HL-60 (cell line): ENCODE data around the gene DMD.
"Not testable (repeated sequence)": the region's sequence is repeated elsewhere in the genome, so short reads cannot be mapped to it uniquely, and the experiment has no call there.

ENCODE experiments used
- DNase-seq, 2 experiments: peaks; one replicate each; pipeline ENCODE4 v3.0.0-alpha.2; 2010 to 2020; ENCODE audit warnings: low read depth in 1 of 2, low spot score in 1 of 2
- H3K27ac ChIP-seq: fragments of 250-450 bp; sonication (Bioruptor Pico); replicated peaks from 2 replicates; pipeline ENCODE4 v1.5.1; 2020; ENCODE audit warnings: mild to moderate bottlenecking, moderate library complexity
- H3K27me3 ChIP-seq: fragments of 250-450 bp; sonication (Bioruptor Pico); 2 replicates; pipeline ENCODE4 v1.5.1; 2021; ENCODE audit warnings: mild to moderate bottlenecking, moderate library complexity; ENCODE audit not compliant: insufficient read depth, poor library complexity, severe bottlenecking
- H3K4me3 ChIP-seq: replicated peaks from 2 replicates; pipeline ENCODE4 v1.5.1; 2011; ENCODE audit warnings: mild to moderate bottlenecking, control low read depth, low read length; ENCODE audit not compliant: insufficient read depth
- CTCF ChIP-seq: IDR thresholded peaks from one replicate; pipeline ENCODE4 v1.5.1; 2011; ENCODE audit warnings: low read length, control low read depth, inconsistent platforms; ENCODE audit not compliant: insufficient read depth
- GABPA ChIP-seq: IDR thresholded peaks from 2 replicates; pipeline ENCODE4 v1.6.1; 2012; ENCODE audit warnings: low read depth
- POLR2AphosphoS5 ChIP-seq: IDR thresholded peaks from 2 replicates; pipeline ENCODE4 v1.6.1; 2012; ENCODE audit warnings: low read depth
- REST ChIP-seq: IDR thresholded peaks from 2 replicates; pipeline ENCODE4 v1.6.1; 2012; ENCODE audit warnings: low read depth; ENCODE audit not compliant: insufficient replicate concordance
- SPI1 ChIP-seq: IDR thresholded peaks from 2 replicates; pipeline ENCODE4 v1.6.1; 2012; ENCODE audit warnings: low read depth, mild to moderate bottlenecking, borderline replicate concordance

The DMD gene

GRCh38 chrX:31588355-31588754 lies 1623.0 kb downstream of the DMD start:
- H3K27ac ChIP-seq = no peak overlapping the region
- DNase-seq = no peak
- H3K4me3 ChIP-seq = no peak overlapping the region
- H3K27me3 ChIP-seq = no peaks in the 10 kb centered on the region
- TF ChIP-seq REST (no peak), SPI1 (no peak), CTCF (no peak), GABPA (no peak), POLR2AphosphoS5 (no peak)

- not testable (repeated sequence) for H3K27me3 ChIP-seq, H3K27ac ChIP-seq, H3K4me3 ChIP-seq, DNase-seq
These were observed 1627.5 kb downstream of the DMD start for GRCh38 chrX:31583892-31584291.

DNA sequence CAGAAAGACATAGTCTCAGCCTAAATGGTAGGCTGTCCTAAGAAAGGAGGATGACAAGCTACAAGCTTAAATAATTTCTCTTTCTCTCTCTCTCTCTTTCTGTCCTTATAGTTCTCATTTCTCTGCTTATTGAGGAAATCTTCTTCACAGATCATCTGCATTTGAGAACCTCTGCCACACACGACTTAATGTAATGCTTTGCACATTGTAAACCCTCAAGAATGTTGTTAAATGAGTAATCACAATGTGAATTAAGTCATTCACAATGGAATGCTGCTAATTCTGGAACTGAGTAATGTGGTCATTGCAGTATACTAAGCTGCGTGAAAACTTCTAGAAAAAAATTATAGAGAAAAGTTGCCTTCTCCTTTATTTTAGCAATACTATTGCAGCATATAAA lies 1630.6 kb downstream of the DMD start:
- Histone ChIP-seq H3K27ac (no peak overlapping the region), H3K27me3 (no peaks in the 10 kb centered on the region), H3K4me3 (no peak overlapping the region)
- DNase-seq = no peak
- TF ChIP-seq CTCF (no peak), SPI1 (no peak), GABPA (no peak), REST (no peak), POLR2AphosphoS5 (no peak)

GRCh38 chrX:31580227-31580626 lies 1631.1 kb downstream of the DMD start:
- no peaks in the 10 kb centered on the region for H3K27me3 ChIP-seq
- H3K27ac ChIP-seq = no peak overlapping the region
- DNase-seq = no peak
- H3K4me3 ChIP-seq = no peak overlapping the region
- TF ChIP-seq CTCF (no peak), REST (no peak), GABPA (no peak), SPI1 (no peak), POLR2AphosphoS5 (no peak)
